Gastrocnemius medialis (tissue), 4 donors: Measurements from ENCODE around the gene AP5Z1. TPM values are rescaled to one million over a fixed set of nuclear protein-coding genes. Genes with fewer than 3 reads are reported as not detected.

ENCODE experiments used
- ATAC-seq, 2 donors: fragments of 150-250 bp; one replicate each; pipeline ENCODE4 v1.9.1; 2016
- DNase-seq, 2 donors: peaks; one replicate each; pipeline ENCODE4 v3.0.0-alpha.2; 2019
- H3K27ac ChIP-seq, 4 donors: fragments of 200-600 bp; sonication (generic); 1 replicate in 1 of 4; 2 replicates in 3 of 4; pipeline ENCODE4 v1.5.1; 2016 to 2018; ENCODE audit warnings: mild to moderate bottlenecking in 2 of 4, moderate library complexity in 1 of 4
- H3K27me3 ChIP-seq, 3 donors: fragments of 200-600 bp; sonication (generic) in 2 of 3; 1 replicate in 1 of 3; 2 replicates in 2 of 3; pipeline versions ENCODE4 v1.5.1 to v1.6.0; 2016 to 2019; ENCODE audit warnings: mild to moderate bottlenecking in 1 of 3, moderate library complexity in 1 of 3
- H3K36me3 ChIP-seq, 2 donors: fragments of 200-600 bp; sonication (generic) in 1 of 2; one replicate each; pipeline ENCODE4 v1.5.1; 2017 to 2018
- H3K4me1 ChIP-seq, 2 donors: fragments of 200-600 bp; sonication (generic) in 1 of 2; one replicate each; pipeline ENCODE4 v1.5.1; 2016 to 2017; ENCODE audit warnings: mild to moderate bottlenecking in 2 of 2
- H3K4me3 ChIP-seq, 4 donors: fragments of 200-600 bp; sonication (generic) in 3 of 4; 1 replicate in 1 of 4; 2 replicates in 3 of 4; pipeline ENCODE4 v1.5.1; 2016 to 2019; ENCODE audit warnings: mild to moderate bottlenecking in 2 of 4
- H3K9me3 ChIP-seq, 3 donors: fragments of 200-600 bp; sonication (generic) in 2 of 3; 1 replicate in 1 of 3; 2 replicates in 2 of 3; pipeline ENCODE4 v1.5.1; 2016 to 2019
- POLR2A ChIP-seq, 2 donors: fragments of 450-650 bp; IDR thresholded peaks; one replicate each; pipeline ENCODE4 v1.6.1; 2017; ENCODE audit warnings: antibody characterized with exemption in 2 of 2, mild to moderate bottlenecking in 2 of 2, moderate library complexity in 2 of 2
- in situ Hi-C, 4 donors: fragments of 200-750 bp; cut with MboI; loops; one replicate each; pipeline versions ENCODE4 v1.15.0 to v1.8.0; 2017; ENCODE audit warnings: low sequenced_read_pairs in 4 of 4
- intact Hi-C: fragments of 100-400 bp; cut with DNase I; formaldehyde crosslinking; loops from one replicate; pipeline ENCODE4 v1.15.1; 2023; ENCODE audit warnings: low total_unique reads
- total RNA-seq, 4 donors: library from RNA; depleted of rRNA; stranded (reverse); fragments of >200 nt; gene quantifications; one replicate each; pipeline versions ENCODE4 v1.1.0 to v1.2.3, GENCODE V29; 2016
- TF ChIP-seq, protein P1 (sequence below), 5 experiments: fragments of 450-650 bp in 3 of 5; fragments of 200-600 bp in 2 of 5; sonication (generic) in 2 of 5; IDR thresholded peaks in 4 of 5; conservative IDR thresholded peaks in 1 of 5; 1 replicate in 4 of 5; 2 replicates in 1 of 5; pipeline ENCODE4 v1.5.1; 2016 to 2019; ENCODE audit warnings: antibody characterized with exemption in 5 of 5, mild to moderate bottlenecking in 3 of 5, moderate library complexity in 3 of 5

AP5Z1 gene
- total RNA-seq, 4 donors from 2014 or later: 10.2 to 18.1 (median 14.6) TPM

DNA sequence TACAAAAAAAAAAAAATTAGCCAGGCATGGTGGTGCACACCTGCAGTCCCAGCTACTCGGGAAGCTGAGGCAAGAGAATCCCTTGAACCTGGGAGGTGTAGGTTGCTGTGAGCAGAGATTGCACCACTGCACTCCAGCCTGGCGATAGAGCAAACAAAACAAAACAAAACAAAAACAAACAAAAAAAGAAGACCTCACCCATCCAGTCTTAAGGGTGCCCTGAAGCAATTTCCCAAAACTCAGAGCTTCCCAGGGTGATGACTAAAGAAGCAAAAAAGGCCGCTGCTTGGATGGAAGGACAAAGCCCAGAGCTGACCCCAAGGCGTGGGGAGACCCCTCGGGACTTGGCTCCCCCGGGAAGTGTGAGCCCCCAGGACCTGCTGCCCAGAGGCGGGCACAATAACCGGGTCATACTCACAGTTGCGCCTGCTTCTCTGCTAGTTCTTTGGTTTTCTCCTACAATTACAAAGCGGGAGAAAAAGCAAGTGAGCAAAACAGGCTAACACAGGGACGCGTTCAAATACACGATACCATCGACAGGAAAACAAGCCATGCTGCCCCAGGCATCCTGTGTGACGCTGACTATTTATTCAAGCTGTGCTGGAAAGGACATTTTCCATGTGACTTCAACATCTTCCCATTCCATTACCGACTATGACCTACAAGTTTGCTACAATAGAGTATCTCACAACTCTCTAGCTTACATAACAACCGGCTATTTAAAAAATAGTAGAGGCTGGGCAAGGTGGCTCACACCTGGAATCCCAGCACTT lies 56.5 kb downstream of the AP5Z1 start:
- Histone ChIP-seq H3K4me3 (no peak overlapping the region), H3K9me3 (no peaks in the 10 kb centered on the region), H3K4me1 (no peaks in the 10 kb centered on the region), H3K36me3 (no peaks in the 10 kb centered on the region), H3K27me3 (no peaks in the 10 kb centered on the region), H3K27ac (no peak overlapping the region)
- no peak for ATAC-seq
- intact Hi-C loops (no loop called here), in situ Hi-C loops (no loop called here)
- no peak for DNase-seq
- TF ChIP-seq POLR2A (IDR thresholded peaks at IDR 0.05): no peak
- TF ChIP-seq, protein P1, sequence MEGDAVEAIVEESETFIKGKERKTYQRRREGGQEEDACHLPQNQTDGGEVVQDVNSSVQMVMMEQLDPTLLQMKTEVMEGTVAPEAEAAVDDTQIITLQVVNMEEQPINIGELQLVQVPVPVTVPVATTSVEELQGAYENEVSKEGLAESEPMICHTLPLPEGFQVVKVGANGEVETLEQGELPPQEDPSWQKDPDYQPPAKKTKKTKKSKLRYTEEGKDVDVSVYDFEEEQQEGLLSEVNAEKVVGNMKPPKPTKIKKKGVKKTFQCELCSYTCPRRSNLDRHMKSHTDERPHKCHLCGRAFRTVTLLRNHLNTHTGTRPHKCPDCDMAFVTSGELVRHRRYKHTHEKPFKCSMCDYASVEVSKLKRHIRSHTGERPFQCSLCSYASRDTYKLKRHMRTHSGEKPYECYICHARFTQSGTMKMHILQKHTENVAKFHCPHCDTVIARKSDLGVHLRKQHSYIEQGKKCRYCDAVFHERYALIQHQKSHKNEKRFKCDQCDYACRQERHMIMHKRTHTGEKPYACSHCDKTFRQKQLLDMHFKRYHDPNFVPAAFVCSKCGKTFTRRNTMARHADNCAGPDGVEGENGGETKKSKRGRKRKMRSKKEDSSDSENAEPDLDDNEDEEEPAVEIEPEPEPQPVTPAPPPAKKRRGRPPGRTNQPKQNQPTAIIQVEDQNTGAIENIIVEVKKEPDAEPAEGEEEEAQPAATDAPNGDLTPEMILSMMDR (IDR thresholded peaks at IDR 0.05 in 4 of 5, conservative IDR thresholded peaks at IDR 0.05 in 1 of 5): no peak

DNA sequence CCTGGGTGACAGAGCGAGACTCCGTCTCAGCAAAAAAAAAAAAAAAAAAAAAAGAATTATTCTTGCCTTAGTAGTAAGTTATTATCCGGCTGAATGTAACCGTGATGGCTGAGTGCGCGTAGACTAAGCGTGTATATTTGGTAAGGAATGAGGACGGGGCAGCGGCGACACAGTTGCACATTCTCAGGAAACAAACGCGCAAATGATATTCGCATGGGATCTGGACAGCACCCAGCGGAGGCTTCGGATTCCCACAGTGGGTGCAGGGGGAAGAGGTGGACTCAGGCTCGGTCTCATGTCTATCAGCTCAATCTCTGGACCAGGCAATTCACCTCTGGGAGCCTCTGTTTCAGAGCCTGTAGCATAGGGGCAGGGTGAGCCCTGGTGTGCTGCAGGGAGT lies 57.3 kb downstream of the AP5Z1 start:
- H3K36me3 ChIP-seq: no peaks in the 10 kb centered on the region
- TF ChIP-seq POLR2A (IDR thresholded peaks at IDR 0.05): no peak
- TF ChIP-seq, protein P1 (IDR thresholded peaks at IDR 0.05 in 4 of 5, conservative IDR thresholded peaks at IDR 0.05 in 1 of 5): no peak
- no peaks in the 10 kb centered on the region for H3K27me3 ChIP-seq
- no peak for ATAC-seq
- H3K4me1 ChIP-seq: no peaks in the 10 kb centered on the region
- no peak overlapping the region for H3K4me3 ChIP-seq
- H3K27ac ChIP-seq: no peak overlapping the region
- in situ Hi-C loops (no loop called here), intact Hi-C loops (no loop called here)
- DNase-seq: no peak
- no peaks in the 10 kb centered on the region for H3K9me3 ChIP-seq

DNA sequence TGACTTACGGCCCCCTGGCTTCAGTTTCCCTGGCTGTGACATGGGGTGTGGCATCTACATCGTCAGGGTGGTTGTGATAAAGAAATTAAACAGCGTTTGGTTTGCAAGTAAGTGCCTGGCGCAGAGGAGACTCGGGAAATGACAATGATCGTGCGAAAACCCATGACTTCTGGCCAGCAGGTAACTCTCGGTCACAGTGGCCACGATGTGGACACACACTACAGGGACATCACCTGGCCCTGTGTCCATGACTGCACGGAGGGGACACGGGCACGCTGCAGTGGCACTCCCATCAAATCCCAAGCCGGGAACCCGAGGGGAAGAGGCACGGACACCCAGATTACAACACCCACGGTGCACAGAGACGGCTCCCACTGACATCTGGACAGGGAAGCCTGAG lies 57.8 kb downstream of the AP5Z1 start:
- intact Hi-C loops: no loop called here
- no peak for TF ChIP-seq POLR2A (IDR thresholded peaks at IDR 0.05)
- TF ChIP-seq, protein P1 (IDR thresholded peaks at IDR 0.05 in 4 of 5, conservative IDR thresholded peaks at IDR 0.05 in 1 of 5): no peak
- Histone ChIP-seq H3K4me3 (no peak overlapping the region), H3K27me3 (no peaks in the 10 kb centered on the region), H3K36me3 (no peaks in the 10 kb centered on the region), H3K4me1 (no peaks in the 10 kb centered on the region), H3K27ac (no peak overlapping the region), H3K9me3 (no peaks in the 10 kb centered on the region)
- DNase-seq (no peak), ATAC-seq (no peak)
- in situ Hi-C loops: no loop called here

DNA sequence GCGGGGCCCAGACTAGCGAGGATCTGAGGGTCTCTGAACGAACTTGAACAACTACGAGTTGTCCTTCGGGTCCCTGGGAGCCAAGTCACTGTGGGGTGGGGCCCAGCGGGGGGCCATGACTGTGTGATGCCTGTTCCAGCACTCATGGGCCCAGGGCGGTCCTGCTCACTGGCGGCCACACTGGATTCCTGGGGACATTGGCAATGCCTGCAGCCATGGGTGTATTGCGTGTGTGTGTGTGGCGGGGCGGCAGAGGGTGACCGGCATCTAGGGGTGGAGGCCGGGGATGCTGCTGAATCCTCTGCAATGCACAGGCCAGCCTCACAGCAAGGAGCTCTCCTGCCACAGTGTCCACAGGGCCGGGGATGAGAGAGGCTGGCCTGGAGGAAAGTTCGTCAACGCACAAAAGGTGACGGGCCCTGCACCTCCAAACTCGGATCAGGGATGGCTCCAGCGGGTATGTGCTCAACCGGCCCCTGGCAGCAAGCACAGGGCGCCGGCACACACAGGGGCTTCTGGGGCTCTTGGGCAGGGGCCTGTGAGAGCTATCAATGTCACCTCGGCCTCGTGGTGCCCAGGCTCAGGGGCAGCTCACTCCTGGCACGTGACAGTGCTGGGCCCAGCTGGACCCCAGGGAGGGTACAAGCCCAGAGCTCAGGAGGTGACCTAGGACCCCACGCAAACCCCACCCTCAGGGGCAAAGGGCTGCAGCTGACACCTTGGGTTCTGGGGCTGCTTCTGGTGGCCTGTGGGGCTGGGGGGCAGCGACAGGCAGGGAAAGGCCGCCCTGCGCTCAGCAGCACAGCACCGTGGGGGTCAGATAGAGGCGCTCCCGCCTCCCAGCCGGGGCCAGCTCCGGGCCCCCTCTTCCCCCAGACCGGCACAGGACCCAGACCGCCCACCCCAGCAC lies 58.5 kb downstream of the AP5Z1 start:
- intact Hi-C loops (no loop called here), in situ Hi-C loops (no loop called here)
- no peak for DNase-seq
- TF ChIP-seq, protein P1 (IDR thresholded peaks at IDR 0.05 in 4 of 5, conservative IDR thresholded peaks at IDR 0.05 in 1 of 5): no peak
- TF ChIP-seq POLR2A (IDR thresholded peaks at IDR 0.05): no peak
- no peak overlapping the region for H3K4me3 ChIP-seq
- no peaks in the 10 kb centered on the region for H3K9me3 ChIP-seq
- ATAC-seq: no peak
- H3K27me3 ChIP-seq: no peaks in the 10 kb centered on the region
- H3K36me3 ChIP-seq: no peaks in the 10 kb centered on the region
- H3K4me1 ChIP-seq: no peaks in the 10 kb centered on the region
- no peak overlapping the region for H3K27ac ChIP-seq
